H9 (cell line): Measurements from ENCODE around the gene SDF2L1. TPM values are rescaled to one million over a fixed set of nuclear protein-coding genes. Genes with fewer than 3 reads are reported as not detected.
"Not testable (repeated sequence)": the region's sequence is repeated elsewhere in the genome, so short reads cannot be mapped to it uniquely, and the experiment has no call there.

Experiments used
- DNase-seq: peaks from one replicate; pipeline ENCODE4 v3.0.0-alpha.2; 2017
- H2AFZ ChIP-seq: one replicate; pipeline ENCODE4 v1.6.1; 2013; ENCODE audit warnings: mild to moderate bottlenecking, low read length, control low read depth, moderate library complexity
- H2AK5ac ChIP-seq: 2 replicates; pipeline ENCODE4 v1.6.1; 2013; ENCODE audit warnings: low read length, control low read depth, mixed read lengths; ENCODE audit not compliant: insufficient read length
- H2BK120ac ChIP-seq: one replicate; pipeline ENCODE4 v1.6.1; 2013; ENCODE audit warnings: low read depth, mild to moderate bottlenecking, low read length, control low read depth, inconsistent platforms; ENCODE audit not compliant: poor library complexity, severe bottlenecking
- H2BK12ac ChIP-seq: 2 replicates; pipeline ENCODE4 v1.6.1; 2013; ENCODE audit warnings: low read length, control low read depth, mixed read lengths, low read depth; ENCODE audit not compliant: insufficient read length
- H2BK15ac ChIP-seq: 2 replicates; pipeline ENCODE4 v1.6.1; 2013; ENCODE audit warnings: low read depth, low read length, control low read depth
- H2BK20ac ChIP-seq: one replicate; pipeline ENCODE4 v1.6.1; 2013; ENCODE audit warnings: low read depth, mild to moderate bottlenecking, low read length, control low read depth, inconsistent platforms; ENCODE audit not compliant: poor library complexity, severe bottlenecking
- H2BK5ac ChIP-seq: 2 replicates; pipeline ENCODE4 v1.6.1; 2013; ENCODE audit warnings: low read length, control low read depth, mixed read lengths; ENCODE audit not compliant: insufficient read length
- H3K14ac ChIP-seq: 2 replicates; pipeline ENCODE4 v1.6.1; 2013; ENCODE audit warnings: low read length, control low read depth; ENCODE audit not compliant: insufficient read depth
- H3K18ac ChIP-seq: 2 replicates; pipeline ENCODE4 v1.6.1; 2013; ENCODE audit warnings: low read depth, mild to moderate bottlenecking, mixed read lengths, low read length, control low read depth; ENCODE audit not compliant: insufficient read length
- H3K23ac ChIP-seq: 2 replicates; pipeline ENCODE4 v1.6.1; 2013; ENCODE audit warnings: low read length, control low read depth, mixed read lengths, low read depth; ENCODE audit not compliant: insufficient read length
- H3K23me2 ChIP-seq: 2 replicates; pipeline ENCODE4 v1.6.1; 2013; ENCODE audit warnings: low read depth, mild to moderate bottlenecking, mixed read lengths, low read length, control low read depth; ENCODE audit not compliant: insufficient read length, poor library complexity, severe bottlenecking
- H3K27ac ChIP-seq: 2 replicates; pipeline ENCODE4 v1.5.1; 2013; ENCODE audit warnings: low read length, control low read depth, mixed read lengths, low read depth; ENCODE audit not compliant: insufficient read length
- H3K27me3 ChIP-seq: 2 replicates; pipeline ENCODE4 v1.6.1; 2013; ENCODE audit warnings: low read length, control low read depth, inconsistent platforms; ENCODE audit not compliant: insufficient read depth
- H3K4ac ChIP-seq: 2 replicates; pipeline ENCODE4 v1.6.1; 2013; ENCODE audit warnings: low read depth, mild to moderate bottlenecking, control low read depth, inconsistent platforms, low read length, moderate library complexity
- H3K4me1 ChIP-seq: 2 replicates; pipeline ENCODE4 v1.6.1; 2013; ENCODE audit warnings: low read length, control low read depth, inconsistent platforms; ENCODE audit not compliant: insufficient read depth
- H3K4me2 ChIP-seq: 2 replicates; pipeline ENCODE4 v1.6.1; 2013; ENCODE audit warnings: low read length, control low read depth, mixed read lengths; ENCODE audit not compliant: insufficient read length, insufficient read depth
- H3K56ac ChIP-seq: 2 replicates; pipeline ENCODE4 v1.6.1; 2013; ENCODE audit warnings: low read depth, mild to moderate bottlenecking, mixed read lengths, low read length, control low read depth; ENCODE audit not compliant: insufficient read length
- H3K79me1 ChIP-seq: 2 replicates; pipeline ENCODE4 v1.6.1; 2013; ENCODE audit warnings: low read depth, mild to moderate bottlenecking, moderate library complexity, low read length, control low read depth, inconsistent platforms; ENCODE audit not compliant: insufficient read depth, poor library complexity, severe bottlenecking
- H3K79me2 ChIP-seq: 2 replicates; pipeline ENCODE4 v1.6.1; 2013; ENCODE audit warnings: low read length, control low read depth, inconsistent platforms; ENCODE audit not compliant: insufficient read depth
- H3K9ac ChIP-seq: 2 replicates; pipeline ENCODE4 v1.6.1; 2013; ENCODE audit warnings: low read length, control low read depth, mixed read lengths; ENCODE audit not compliant: insufficient read length; ENCODE audit errors: extremely low read depth
- H3K9me3 ChIP-seq: one replicate; pipeline ENCODE4 v1.6.1; 2013; ENCODE audit warnings: low read depth, low read length, inconsistent platforms; ENCODE audit not compliant: control insufficient read depth
- H3T11ph ChIP-seq: one replicate; pipeline ENCODE4 v1.6.1; 2013; ENCODE audit warnings: mild to moderate bottlenecking, low read length, control low read depth, inconsistent platforms
- H4K20me1 ChIP-seq: one replicate; pipeline ENCODE4 v1.6.1; 2013; ENCODE audit not compliant: control insufficient read depth, insufficient read length, insufficient read depth
- H4K5ac ChIP-seq: 2 replicates; pipeline ENCODE4 v1.6.1; 2013; ENCODE audit warnings: low read depth, mild to moderate bottlenecking, mixed read lengths, low read length, control low read depth; ENCODE audit not compliant: insufficient read length
- H4K8ac ChIP-seq: replicated peaks from 2 replicates; pipeline ENCODE4 v1.6.1; 2013; ENCODE audit warnings: low read length, control low read depth, mixed read lengths, low read depth; ENCODE audit not compliant: insufficient read length
- H4K91ac ChIP-seq: 2 replicates; pipeline ENCODE4 v1.6.1; 2013; ENCODE audit warnings: low read depth, mild to moderate bottlenecking, moderate library complexity, mixed read lengths, low read length, control low read depth; ENCODE audit not compliant: insufficient read length
- H3K27ac Mint-ChIP-seq, 3 experiments: 2 replicates in 2 of 3; 3 replicates in 1 of 3; pipeline ENCODE4 v1.8.0; 2020 to 2021; ENCODE audit warnings: mixed read lengths in 3 of 3, mild to moderate bottlenecking in 1 of 3, moderate library complexity in 1 of 3
- H3K27me3 Mint-ChIP-seq: 2 replicates; pipeline ENCODE4 v1.8.0; 2021; ENCODE audit warnings: low read depth, mild to moderate bottlenecking, moderate library complexity, mixed read lengths
- H3K36me3 Mint-ChIP-seq, 3 experiments: 2 replicates in 2 of 3; 3 replicates in 1 of 3; pipeline ENCODE4 v1.8.0; 2020 to 2021; ENCODE audit warnings: low read depth in 3 of 3, mixed read lengths in 3 of 3; ENCODE audit not compliant: insufficient read depth in 1 of 3
- H3K4me1 Mint-ChIP-seq, 2 experiments: 2 replicates each; pipeline ENCODE4 v1.8.0; 2020; ENCODE audit warnings: mixed read lengths in 2 of 2
- H3K4me3 Mint-ChIP-seq, 2 experiments: 2 replicates in 1 of 2; 3 replicates in 1 of 2; pipeline ENCODE4 v1.8.0; 2020 to 2021; ENCODE audit warnings: mild to moderate bottlenecking in 2 of 2, mixed read lengths in 2 of 2, moderate library complexity in 1 of 2
- H3K9me3 Mint-ChIP-seq, 2 experiments: 2 replicates in 1 of 2; 3 replicates in 1 of 2; pipeline ENCODE4 v1.8.0; 2020; ENCODE audit warnings: mild to moderate bottlenecking in 2 of 2, mixed read lengths in 2 of 2, moderate library complexity in 1 of 2
- WGBS: extraction: QIAGEN DNeasy Blood & Tissue Kit; methylation state at CpG from one replicate; pipeline ENCODE4 v1.1.7; 2013; ENCODE audit warnings: missing lambda C conversion rate, low lambda C conversion rate, mixed read lengths; ENCODE audit not compliant: insufficient read length; ENCODE audit errors: extremely low coverage; 5-methylcytosine and 5-hydroxymethylcytosine counted together
- total RNA-seq: library from RNA; stranded (reverse); gene quantifications from 2 replicates; pipeline ENCODE4 v1.2.1, GENCODE V29; 2021
- TF ChIP-seq, protein P1 (sequence below): fragments of 200-600 bp; sonication (generic); conservative IDR thresholded peaks from 3 replicates; pipeline ENCODE4 v1.8.0; 2021; ENCODE audit warnings: antibody characterized with exemption, mild to moderate bottlenecking

Gene SDF2L1
- total RNA-seq, 1 experiment from 2014 or later = 36.0 TPM

DNA sequence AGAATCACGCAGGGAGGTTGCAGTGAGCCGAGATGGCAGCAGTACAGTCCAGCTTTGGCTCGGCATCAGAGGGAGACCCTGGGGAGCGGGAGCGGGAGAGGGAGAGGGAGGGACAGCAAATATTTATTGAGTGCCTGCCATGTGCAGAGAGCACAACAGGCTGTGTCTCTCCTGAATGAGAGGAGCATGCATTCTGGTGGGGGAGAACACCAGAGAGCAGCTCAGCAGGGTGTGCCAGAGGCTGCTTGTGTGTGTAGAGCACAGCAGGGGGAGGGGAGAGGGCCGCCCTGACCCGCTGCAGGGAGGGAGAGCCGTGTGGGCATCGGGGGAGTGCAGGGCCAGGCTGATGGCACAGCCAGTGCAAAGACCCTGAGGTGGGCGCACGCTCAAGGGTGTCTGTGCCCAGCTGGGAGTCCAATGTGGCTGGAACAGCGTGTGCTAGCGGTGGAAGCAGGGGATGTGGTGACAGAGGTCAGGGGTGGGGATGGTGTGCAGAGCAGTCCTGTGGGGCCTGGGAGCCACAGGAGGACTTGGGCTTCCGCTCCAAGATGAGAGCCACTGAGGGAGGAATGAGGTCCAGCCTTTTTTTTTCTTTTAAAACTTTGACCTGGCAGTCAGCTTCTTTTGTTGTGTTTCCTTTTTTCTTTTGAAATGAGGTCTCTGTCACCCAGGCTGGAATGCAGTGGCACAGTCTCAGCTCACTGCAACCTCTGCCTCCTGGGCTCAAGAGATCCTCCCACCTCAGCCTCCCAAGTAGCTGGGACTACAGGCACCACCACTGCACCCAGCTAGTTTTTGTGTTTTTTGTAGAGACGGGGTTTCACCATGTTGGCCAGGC lies 35.7 kb downstream of the SDF2L1 start:
- Mint-ChIP-seq H3K4me1 (peaks cover 0 to 7% of the 10 kb centered on the region in 2 experiments; a peak in 2 of 4 replicates), H3K4me3 (no peak overlapping the region), H3K27ac (no peak overlapping the region), H3K27me3 (no peaks in the 10 kb centered on the region; the same call in 1 of the 2 replicates), H3K36me3 (peaks cover 42 to 62% (median 59%) of the 10 kb centered on the region in 3 experiments), H3K9me3 (peaks cover 10 to 13% of the 10 kb centered on the region in 2 experiments; a peak in 4 of 5 replicates)
- H3K27me3 ChIP-seq = no peaks in the 10 kb centered on the region
- no peak overlapping the region for H4K5ac ChIP-seq
- H4K91ac ChIP-seq = no peak overlapping the region
- H3K4ac ChIP-seq = no peak overlapping the region
- no peak overlapping the region for H4K8ac ChIP-seq
- H3K56ac ChIP-seq = no peak overlapping the region
- H3T11ph ChIP-seq = no peak overlapping the region
- H3K14ac ChIP-seq = no peak overlapping the region; the same call in 1 of the 2 replicates
- H2BK12ac ChIP-seq = no peak overlapping the region
- H3K4me2 ChIP-seq = no peak overlapping the region
- H2AFZ ChIP-seq = no peak overlapping the region
- H3K4me1 ChIP-seq = no peaks in the 10 kb centered on the region
- H2BK5ac ChIP-seq = no peak overlapping the region
- no peak overlapping the region for H2AK5ac ChIP-seq
- no peak overlapping the region for H2BK15ac ChIP-seq
- no peak overlapping the region for H3K9ac ChIP-seq
- H2BK20ac ChIP-seq = no peak overlapping the region
- no CpG with 5 or more reads among the region's 15 CpGs for WGBS
- H2BK120ac ChIP-seq = no peak overlapping the region
- H3K18ac ChIP-seq = no peak overlapping the region
- no peak for DNase-seq
- H3K23ac ChIP-seq = no peak overlapping the region
- H3K79me2 ChIP-seq = no peaks in the 10 kb centered on the region
- H3K27ac ChIP-seq = no peak overlapping the region
- H3K9me3 ChIP-seq = no peaks in the 10 kb centered on the region
- no peaks in the 10 kb centered on the region for H3K79me1 ChIP-seq
- no peaks in the 10 kb centered on the region for H3K23me2 ChIP-seq
- TF ChIP-seq, protein P1, sequence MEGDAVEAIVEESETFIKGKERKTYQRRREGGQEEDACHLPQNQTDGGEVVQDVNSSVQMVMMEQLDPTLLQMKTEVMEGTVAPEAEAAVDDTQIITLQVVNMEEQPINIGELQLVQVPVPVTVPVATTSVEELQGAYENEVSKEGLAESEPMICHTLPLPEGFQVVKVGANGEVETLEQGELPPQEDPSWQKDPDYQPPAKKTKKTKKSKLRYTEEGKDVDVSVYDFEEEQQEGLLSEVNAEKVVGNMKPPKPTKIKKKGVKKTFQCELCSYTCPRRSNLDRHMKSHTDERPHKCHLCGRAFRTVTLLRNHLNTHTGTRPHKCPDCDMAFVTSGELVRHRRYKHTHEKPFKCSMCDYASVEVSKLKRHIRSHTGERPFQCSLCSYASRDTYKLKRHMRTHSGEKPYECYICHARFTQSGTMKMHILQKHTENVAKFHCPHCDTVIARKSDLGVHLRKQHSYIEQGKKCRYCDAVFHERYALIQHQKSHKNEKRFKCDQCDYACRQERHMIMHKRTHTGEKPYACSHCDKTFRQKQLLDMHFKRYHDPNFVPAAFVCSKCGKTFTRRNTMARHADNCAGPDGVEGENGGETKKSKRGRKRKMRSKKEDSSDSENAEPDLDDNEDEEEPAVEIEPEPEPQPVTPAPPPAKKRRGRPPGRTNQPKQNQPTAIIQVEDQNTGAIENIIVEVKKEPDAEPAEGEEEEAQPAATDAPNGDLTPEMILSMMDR = no peak
- H4K20me1 ChIP-seq = no peaks in the 10 kb centered on the region

DNA sequence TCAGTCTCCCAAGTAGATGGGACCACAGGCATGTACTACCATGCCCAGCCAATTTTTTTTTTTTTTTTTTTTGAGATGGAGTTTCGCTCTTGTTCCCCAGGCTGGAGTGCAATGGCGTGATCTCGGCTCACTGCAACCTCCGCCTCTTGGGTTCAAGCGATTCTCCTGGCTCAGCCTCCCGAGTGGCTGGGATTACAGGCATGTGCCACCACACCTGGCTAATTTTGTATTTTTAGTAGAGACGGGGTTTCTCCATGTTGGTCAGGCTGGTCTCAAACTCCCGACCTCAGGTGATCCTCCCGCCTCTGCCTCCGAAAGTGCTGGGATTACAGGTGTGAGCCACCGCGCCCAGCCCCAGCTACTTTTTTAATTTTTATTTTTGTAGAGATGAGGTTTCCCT lies 36.7 kb downstream of the SDF2L1 start:
- H3K36me3 Mint-ChIP-seq = peaks cover 37 to 60% (median 50%) of the 10 kb centered on the region in 3 experiments
- H3K27me3 Mint-ChIP-seq, H4K8ac ChIP-seq: not testable (repeated sequence)

More for the DNA sequence above, 36.7 kb downstream of the SDF2L1 start:
- DNase-seq, H2BK20ac ChIP-seq, H3K56ac ChIP-seq, H3K4me1 ChIP-seq, H4K20me1 ChIP-seq, H3K9ac ChIP-seq, H3K4me1 Mint-ChIP-seq, H3K27me3 ChIP-seq, H3K4ac ChIP-seq, H3K23ac ChIP-seq, H3T11ph ChIP-seq, H3K9me3 ChIP-seq, H2AK5ac ChIP-seq, H2BK5ac ChIP-seq, H3K18ac ChIP-seq, H3K79me2 ChIP-seq, H3K4me2 ChIP-seq, H2AFZ ChIP-seq, H3K14ac ChIP-seq, H4K5ac ChIP-seq, H3K23me2 ChIP-seq, H2BK12ac ChIP-seq, H4K91ac ChIP-seq, H3K27ac Mint-ChIP-seq, H2BK15ac ChIP-seq, H3K27ac ChIP-seq, H3K79me1 ChIP-seq, H3K4me3 Mint-ChIP-seq, H2BK120ac ChIP-seq: not testable (repeated sequence)
- no CpG with 5 or more reads among the region's 12 CpGs for WGBS
- peaks cover 10 to 13% of the 10 kb centered on the region in 2 experiments; a peak in 4 of 5 replicates for H3K9me3 Mint-ChIP-seq
